Measurements from ENCODE around the gene COL4A4.

GRCh38 chr2:227194219-227194618 is 30.2 kb upstream of the COL4A4 start:
- TF ChIP-seq CTCF (IDR thresholded peaks at IDR 0.05) (no peak), EP300 (IDR thresholded peaks at IDR 0.05) (no peak), POLR2AphosphoS5 (IDR thresholded peaks at IDR 0.05) (no peak), POLR2A (IDR thresholded peaks at IDR 0.05) (no peak)

Measured in upper lobe of left lung (tissue), 4 donors.